ACHN (cell line): ENCODE measurements around the gene GGA1.
"Not testable (repeated sequence)": the region's sequence is repeated elsewhere in the genome, so short reads cannot be mapped to it uniquely, and the experiment has no call there.

Experiments used
- DNase-seq: peaks from one replicate; pipeline ENCODE4 v3.0.0-alpha.2; 2015
- in situ Hi-C: cut with HindIII; loops from 2 replicates; pipeline ENCODE4 v1.10.0; 2017; ENCODE audit warnings: low sequenced_read_pairs, low pct_ligation_motif_present, low pct_unique_long_range_greater_than_20kb

The GGA1 gene

DNA sequence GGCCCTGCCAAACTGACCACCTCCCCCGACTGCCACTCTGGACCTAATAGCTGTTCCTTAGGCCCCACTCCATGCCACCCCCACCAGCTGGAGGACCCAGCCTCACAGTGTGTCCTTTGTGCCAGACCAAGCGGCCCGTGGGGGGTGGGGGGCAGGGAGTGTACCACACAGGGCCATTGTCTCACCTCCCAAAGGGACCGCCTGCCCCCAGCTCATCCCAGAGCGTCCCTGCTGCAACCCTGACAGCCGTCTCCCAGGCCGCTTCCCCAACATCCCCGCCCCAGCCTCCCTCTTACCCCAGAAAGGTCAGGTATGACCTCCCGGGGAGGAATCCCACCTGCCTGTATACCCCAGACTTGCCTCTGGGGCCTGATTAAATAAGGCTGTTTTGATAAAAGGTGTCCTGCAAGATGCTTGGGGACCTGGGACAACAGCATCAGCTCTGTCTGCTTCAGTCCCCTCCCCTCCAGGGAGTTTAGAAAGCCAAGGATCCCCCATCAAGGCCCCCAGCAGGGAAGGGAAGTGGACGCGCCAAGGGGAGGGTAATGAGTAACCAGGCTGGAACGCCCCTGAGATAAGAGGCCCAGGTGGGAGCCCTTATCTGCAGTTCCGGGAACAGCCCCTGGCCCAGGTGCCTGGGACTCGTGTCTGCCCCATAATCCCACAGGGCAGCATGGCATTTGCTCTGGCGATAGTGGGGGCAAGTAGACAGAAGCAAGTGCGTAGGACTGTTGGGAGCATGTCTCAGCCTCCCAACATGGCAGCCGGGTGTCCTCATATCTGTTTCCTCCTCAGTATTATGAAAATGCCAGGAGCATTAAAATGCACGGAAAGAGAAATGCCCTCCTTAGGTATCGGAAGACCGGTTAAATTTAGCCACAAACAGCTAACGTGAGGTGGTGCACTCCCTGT is 39.4 kb upstream of the GGA1 start:
- in situ Hi-C loops: no loop called here

DNA sequence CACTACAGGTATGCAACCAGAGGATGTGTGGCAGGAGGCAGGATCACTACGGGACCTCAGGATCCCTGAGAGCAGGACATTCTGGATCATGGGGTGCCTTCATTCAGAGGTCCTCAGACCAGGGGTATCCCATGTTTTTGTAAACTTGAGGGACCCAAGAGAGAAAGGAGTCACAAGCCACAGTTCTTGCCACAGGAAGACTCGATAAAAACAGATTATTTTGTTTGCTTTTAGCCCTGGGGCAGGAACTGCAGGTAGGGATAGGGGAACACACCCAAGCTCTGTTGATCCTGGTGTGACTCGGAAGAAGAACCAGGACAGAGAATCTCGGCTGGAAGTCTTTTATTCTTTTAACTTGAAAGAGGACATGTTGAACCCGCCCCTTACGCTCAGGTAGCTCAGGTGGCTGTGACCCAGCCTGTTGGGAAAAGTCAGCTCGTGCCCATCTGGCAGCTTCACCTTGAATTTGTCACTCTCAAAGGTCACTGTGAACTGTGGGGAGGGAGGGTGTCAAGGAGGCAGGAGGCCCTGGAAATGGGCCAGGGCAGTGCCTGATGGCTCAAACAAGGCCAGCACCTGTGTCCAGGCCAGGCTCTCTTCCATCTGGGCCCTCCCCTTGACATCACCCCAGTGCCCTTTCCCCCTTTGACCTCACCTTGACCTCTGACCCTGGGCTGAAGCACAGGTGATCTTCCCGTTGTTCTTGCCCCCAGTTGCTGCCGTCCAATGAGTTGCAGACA is 38.5 kb upstream of the GGA1 start:
- in situ Hi-C loops: no loop called here
- no peak for DNase-seq

More for the DNA sequence above, 39.4 kb upstream of the GGA1 start:
- DNase-seq: no peak

DNA sequence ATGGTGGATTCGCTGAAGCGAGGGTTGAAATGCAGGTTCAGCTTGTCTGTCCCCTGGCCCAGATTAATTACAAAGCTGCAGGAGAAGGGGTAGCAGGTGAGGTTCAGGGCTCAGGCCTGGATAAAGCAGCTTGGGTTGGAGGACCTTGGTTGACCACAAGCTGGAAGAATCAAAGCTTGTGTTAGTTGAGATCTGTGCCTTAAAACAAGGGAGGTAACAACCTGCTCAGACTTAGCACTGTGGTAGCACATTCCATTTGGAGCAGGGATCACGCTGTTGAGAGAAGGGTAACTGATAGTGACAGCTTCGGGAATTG is 38.0 kb upstream of the GGA1 start:
- in situ Hi-C loops: no loop called here

DNA sequence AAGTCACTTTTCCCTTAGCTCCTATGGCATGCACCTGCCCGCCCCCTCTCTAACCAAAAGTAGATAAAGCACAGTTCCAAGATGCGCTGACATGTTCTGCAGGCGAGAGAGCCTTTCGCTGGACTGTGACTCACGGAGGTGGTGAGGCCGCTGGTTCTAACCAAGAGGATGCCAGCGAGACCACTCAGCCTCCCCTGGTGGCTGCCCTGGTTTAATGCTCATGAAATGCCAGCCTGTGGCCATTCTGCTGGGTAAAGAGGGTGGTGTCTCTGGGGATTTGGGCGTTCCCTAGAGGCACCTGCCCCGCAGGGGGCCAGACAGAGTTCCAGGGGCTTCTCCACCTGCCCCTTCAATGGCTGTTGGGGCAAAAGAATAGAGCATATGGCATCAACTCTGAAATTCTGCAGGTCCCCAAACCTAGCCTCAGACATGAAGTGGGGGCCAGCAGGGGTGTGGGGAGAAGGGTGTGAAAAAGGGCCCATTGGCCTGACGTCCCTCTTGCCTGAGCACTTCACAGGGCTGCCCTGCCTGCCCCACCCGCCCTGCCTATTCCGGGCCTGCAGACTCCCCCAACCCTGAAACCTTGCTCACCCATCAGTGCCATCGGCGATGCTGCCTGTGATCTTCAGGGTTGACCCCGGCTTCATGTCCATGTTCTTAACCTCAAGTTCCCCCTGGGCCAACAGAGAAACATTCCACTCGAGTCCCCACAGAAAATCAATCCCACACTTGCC is 37.2 kb upstream of the GGA1 start:
- DNase-seq: peak; percentile 87
- in situ Hi-C loops: no loop called here

More for the DNA sequence above, 38.0 kb upstream of the GGA1 start:
- DNase-seq: no peak

DNA sequence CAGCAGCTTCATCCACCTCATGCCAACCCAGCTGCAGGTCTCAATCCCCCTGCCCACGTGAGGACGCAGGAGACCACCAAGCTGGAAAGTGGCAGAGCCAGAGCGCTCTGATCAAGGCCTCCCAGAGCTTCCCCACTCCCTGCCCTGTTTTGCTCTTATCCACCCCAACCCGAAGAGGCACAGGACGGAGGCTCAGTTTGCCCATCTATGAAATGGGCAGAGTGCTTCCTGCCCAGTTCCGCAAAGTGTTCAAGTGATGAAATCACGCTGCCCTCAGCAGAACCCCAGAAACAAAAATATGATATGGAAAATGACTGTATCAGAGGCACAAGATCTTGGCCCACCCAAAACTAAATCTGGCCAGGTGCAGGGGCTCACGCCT is 36.7 kb upstream of the GGA1 start:
- in situ Hi-C loops: no loop called here
- no peak for DNase-seq

DNA sequence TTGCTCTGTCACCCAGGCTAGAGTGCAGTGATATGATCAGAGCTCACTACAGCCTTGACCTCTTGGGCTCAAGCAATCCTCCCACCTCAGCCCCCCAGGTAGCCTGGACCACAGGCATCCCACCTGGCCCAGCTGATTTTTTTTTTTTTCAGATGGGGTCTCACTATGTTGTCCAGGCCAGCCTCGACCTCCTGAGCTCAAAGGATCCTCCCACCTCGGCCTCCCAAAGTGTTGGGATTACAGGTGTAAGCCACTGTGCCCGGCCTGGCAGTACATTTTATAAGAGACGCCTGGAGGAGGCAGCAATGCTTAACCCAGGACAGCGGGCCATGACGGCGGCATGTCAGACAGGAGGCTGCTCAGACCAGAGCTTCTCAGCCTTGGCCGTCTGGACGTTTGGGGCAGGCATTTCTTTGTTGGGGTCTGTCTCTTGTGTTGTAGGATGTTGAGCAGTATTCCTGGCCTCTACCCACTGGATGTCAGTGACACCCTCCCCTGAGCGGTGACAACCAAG is 33.1 kb upstream of the GGA1 start:
- DNase-seq: no peak
- in situ Hi-C loops: no loop called here

DNA sequence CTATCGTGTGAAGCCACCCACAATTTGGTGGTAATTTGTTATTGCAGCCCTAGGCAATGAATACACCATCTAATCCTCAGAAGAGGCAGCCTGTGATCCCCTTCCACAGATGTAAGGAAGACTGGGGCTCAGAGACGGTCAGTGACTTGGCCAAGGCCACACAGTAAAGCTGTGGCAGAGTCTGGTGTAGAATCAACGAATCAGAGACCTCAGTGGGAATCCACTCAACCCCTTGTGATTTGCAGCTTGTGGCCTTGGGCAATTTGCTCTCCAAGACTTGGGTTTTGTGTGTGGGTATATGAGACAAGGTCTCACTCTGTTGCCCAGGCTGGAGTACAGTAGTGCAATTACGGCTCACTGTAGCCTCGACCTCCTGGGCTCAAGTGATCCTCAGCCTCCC is 30.6 kb upstream of the GGA1 start:
- no peak for DNase-seq
- in situ Hi-C loops: no loop called here

DNA sequence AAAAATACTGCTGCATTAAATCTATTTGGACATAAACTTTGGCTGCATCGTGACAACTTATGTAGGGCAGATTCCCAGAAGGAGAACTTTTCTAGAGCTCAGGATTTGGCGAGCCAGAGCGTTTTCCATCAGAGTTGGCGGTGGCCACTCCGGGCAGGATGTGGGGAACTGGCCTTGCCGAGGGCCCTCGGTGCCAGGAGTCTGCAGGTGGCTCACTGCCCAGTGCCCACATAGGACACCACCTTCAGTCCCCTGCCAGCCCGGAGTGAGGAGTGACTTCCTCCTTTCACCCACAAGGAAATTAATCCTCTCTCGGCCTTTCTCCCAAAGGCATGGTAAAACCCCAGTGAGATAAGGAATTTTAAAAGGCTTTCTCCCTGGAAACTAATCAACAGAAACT is 27.1 kb upstream of the GGA1 start:
- in situ Hi-C loops: no loop called here
- no peak for DNase-seq

DNA sequence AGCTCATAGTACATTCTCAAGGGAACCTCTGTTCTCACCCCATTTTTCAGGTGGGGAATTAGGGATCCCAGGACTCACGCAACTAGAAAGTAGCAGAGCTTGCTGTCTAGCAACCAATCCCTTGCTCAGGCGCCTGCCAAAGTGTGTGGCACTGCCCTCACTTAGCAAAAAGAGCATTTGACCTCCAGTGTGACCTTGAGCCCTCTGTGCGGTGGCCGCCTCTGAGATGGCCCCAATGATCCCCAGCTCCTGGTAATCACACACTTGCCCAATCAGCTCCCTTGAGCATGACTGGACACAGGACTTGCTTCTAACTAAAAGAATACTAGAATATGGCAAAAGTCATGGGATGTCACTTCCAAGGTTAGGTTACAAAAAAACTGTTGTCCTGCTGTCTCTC is 26.1 kb upstream of the GGA1 start:
- no peak for DNase-seq
- in situ Hi-C loops: no loop called here

DNA sequence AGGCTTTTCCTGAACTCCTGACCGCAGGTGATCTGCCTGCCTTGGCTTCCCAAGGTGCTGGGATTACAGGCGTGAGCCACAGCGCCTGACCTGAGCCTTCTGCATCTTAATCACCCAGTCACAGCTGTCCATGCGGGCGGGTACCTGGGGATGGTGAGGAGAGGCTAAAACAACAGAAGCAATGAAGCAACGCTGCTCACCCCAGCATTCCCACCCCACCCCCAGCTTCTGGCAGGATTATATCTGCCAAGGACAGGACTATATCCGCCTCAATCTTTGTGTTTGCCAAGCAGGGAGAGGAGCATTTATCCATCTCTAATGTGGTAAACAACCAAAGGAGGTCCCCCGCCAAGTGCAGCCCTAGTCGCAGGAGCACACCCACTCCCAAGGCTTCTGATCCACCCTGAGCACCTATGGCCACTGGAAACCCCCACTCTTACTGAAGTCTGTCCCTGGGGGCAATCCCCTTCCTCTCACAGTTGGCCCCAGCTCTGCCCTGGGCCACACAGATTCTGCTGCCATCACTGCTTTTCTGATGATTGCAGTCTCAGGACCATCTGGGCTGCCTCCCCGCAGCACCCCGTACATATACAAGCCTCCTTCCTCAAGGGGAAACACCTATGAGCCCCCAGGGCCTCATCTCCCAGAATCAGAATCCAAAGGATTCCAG is 20.0 kb upstream of the GGA1 start:
- in situ Hi-C loops: no loop called here
- no peak for DNase-seq

DNA sequence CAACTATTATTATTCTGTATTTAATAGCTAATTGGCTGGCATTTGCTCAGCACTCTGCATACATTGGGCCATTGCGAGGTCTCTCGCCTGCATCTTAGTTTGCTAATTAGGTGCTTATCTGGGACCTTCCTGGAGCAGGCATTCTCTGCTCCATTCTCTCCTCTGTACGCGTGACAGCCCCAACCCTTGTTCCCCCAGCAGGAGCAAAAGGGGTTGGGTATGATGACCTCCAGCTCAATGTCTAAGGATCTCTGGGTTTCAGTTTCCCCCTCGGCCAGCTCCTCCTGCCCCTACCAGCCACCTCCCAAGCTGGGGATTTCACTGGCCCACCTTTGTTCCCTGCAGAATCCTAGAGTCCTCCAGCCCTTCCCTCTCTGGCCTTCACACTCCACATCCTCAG is 19.0 kb upstream of the GGA1 start:
- in situ Hi-C loops: no loop called here
- DNase-seq: no peak

DNA sequence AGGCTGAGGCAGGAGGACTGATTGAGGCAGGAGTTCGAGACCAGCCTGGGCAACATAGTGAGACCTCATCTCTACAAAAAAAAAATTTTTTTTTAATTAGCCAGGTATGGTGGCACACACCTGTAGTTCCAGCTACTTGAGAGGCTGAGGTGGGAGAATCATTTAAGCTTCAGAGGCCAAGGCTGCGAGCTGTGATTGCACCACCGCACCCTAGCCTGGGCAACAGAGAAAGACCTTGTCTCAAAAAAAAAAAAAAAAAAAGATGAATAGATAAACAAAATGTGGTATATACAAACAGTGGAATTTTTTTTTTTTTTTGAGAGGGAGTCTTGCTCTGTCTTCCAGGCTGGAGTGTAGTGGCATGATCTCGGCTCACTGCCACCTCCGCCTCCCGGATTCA is 17.6 kb upstream of the GGA1 start:
- DNase-seq, in situ Hi-C loops: not testable (repeated sequence)

DNA sequence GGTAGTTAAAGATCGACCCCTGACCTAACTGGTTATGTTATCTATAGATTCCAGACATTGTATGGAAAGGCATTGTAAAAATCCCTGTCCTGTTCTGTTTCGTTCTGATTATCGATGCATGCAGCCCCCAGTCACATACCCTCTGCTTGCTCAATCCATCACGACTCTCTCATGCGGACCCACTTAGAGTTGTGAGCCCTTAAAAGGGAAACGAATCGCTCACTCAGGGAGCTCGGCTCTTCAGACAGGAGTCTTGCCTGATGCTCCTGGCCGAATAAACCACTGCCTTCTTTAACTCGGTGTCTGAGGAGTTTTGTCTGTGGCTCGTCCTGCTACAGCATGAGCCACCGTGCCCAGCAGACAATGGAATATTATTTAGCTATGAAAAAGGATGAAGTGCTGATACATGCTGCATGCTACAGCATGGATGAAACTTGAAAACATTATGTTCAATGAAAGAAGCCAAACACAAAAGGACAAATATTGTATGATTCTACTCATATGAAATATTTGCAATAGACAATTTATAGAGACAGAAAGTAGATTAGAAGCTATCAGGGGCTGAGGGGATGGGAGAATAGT is 16.7 kb upstream of the GGA1 start:
- no peak for DNase-seq
- in situ Hi-C loops: no loop called here

DNA sequence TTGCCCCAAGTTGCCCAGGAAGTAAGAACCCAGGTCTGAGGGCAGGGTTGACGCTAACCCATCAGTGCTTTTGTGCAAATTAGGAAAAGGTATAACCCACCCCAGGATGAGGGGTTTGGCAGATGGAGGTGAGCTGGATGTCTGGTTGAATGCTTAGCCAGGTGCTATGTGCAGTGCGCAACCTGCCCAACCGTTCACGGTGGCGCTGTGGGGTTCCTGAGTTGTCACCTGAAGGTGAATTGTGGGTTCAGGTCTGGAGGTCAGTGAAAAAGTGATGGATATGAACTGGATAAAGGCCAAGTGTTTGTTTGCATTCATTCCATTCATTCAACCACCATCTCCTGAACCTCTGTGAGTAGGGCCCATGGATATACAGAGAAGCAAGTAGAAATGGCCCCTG is 14.4 kb upstream of the GGA1 start:
- no peak for DNase-seq
- in situ Hi-C loops: no loop called here

DNA sequence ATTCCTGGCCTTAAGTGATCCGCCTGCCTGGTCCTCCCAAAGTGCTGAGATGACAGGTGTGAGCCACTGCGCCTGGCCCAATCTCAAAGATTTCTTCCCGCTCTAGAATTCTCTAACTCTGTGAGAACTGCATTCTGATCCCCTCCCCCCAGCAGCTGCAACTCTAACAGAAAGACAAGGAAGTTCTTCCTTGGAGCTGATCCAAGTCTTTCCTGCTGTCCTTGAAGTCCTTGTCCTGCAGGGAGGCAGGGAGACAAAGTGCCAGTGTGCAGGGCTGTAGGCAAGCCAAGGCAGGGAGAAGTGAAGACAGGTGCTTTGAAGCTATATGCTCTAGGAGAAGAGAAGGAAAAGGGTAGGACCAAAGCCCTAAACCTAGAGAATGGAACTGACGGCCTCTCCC is 9.5 kb upstream of the GGA1 start:
- DNase-seq: no peak
- in situ Hi-C loops: no loop called here

DNA sequence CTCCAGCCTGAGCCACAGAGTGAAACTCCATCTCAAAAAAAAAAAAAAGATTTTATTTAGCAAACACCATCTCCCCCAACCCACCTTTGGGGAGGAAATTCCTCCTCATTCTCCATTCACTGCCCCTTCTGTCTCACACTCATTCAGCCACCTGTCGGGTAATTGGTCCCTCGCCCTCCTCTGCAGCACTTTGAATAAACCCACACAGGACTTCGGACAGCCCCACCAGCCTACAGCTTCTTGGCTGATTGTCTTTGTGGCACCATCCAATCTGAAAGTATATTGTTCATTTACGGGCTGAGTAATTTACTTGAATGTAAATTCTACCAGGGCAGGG is 7.5 kb upstream of the GGA1 start:
- DNase-seq: no peak
- in situ Hi-C loops: no loop called here

DNA sequence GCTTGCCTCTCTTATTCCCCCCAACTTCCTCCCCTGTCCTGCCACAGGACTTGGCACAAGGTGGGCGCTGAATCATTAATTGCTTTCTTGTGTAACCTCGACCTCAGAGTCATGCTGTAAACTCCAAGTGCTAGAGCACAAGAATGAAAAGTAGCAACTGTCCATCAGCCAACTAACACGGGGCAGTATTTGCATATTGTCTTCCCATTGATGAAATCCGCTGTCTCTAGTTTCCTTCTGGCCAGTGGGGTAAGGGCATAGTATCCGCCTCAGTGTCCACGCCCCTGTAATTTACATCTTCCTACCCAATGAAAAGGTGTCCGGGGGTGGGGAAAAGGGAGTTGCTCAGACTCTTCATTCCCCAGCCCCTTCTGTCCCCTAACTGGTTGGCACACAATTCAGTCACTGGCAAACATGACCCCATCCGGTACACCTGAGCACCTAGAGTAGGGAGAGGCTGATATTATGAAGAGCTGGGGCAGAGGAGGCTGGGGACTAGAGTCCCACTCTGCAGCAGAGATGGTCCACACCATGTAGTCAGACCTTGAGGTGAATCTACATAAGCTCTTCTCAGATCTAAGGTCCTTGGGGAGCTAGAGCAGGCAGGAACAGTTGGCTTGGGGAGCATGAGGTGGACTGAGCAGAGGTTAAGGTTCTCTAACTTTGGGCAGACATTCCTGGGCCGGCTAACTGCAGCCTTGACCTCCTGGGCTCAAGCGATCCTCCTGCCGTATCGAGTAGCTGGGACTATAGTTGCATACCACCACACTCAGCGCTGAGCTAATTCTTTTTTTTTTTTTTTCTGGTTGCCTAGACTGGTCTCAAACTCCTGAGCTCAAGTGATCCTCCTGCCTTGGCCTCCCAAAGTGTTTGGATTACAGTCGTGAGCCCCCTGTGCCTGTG is 6.8 kb upstream of the GGA1 start:
- in situ Hi-C loops: no loop called here
- DNase-seq: peak; percentile 88
